WTC11 (cell line): ENCODE results near the gene HOMER1. TPM values are rescaled to one million over a fixed set of nuclear protein-coding genes. Genes with fewer than 3 reads are reported as not detected.
A peak's percentile ranks its signal among the peaks of the same experiment; 100 is the strongest.

ENCODE experiments used
- ATAC-seq: fragments of 200-7000 bp; cut with Tn5 transposase; 2 replicates; pipeline ENCODE4 v1.10.0; 2021; ENCODE audit warnings: mild to moderate bottlenecking, moderate library complexity
- CTCF ChIA-PET: fragments of 300-600 bp; sonication (Branson Sonifier 250); formaldehyde crosslinking; loops from one replicate; lab custom pipeline; 2021; ENCODE audit warnings: antibody characterized with exemption; lab: Charles Lee
- POLR2A ChIA-PET: fragments of 350-600 bp; sonication (Branson Sonifier 250); formaldehyde crosslinking; loops from one replicate; lab custom pipeline; 2021; ENCODE audit warnings: antibody characterized with exemption; lab: Charles Lee
- DNase-seq: peaks from one replicate; pipeline ENCODE4 v3.0.0; 2021; ENCODE audit warnings: low spot score
- H3K27ac Mint-ChIP-seq: 2 replicates; pipeline ENCODE4 v1.8.0; 2021; ENCODE audit warnings: mixed read lengths
- H3K27me3 Mint-ChIP-seq: 2 replicates; pipeline ENCODE4 v1.8.0; 2021; ENCODE audit warnings: low read depth, mild to moderate bottlenecking, moderate library complexity, mixed read lengths
- H3K36me3 Mint-ChIP-seq: 2 replicates; pipeline ENCODE4 v1.8.0; 2021; ENCODE audit warnings: mixed read lengths
- H3K4me1 Mint-ChIP-seq: 2 replicates; pipeline ENCODE4 v1.8.0; 2022; ENCODE audit warnings: mixed read lengths
- H3K4me3 Mint-ChIP-seq: 2 replicates; pipeline ENCODE4 v1.8.0; 2021; ENCODE audit warnings: mild to moderate bottlenecking, moderate library complexity, mixed read lengths
- H3K9me3 Mint-ChIP-seq: 2 replicates; pipeline ENCODE4 v1.8.0; 2021; ENCODE audit warnings: mixed read lengths
- ATF1 ChIP-seq: sonication (generic); formaldehyde crosslinking; IDR thresholded peaks from 2 replicates; pipeline ENCODE4 v1.8.1; 2023; ENCODE audit warnings: mild to moderate bottlenecking, moderate library complexity, missing genetic modification reagents
- ATF2 ChIP-seq: sonication (generic); formaldehyde crosslinking; IDR thresholded peaks from 2 replicates; pipeline ENCODE4 v1.8.1; 2022; ENCODE audit warnings: low read depth, missing genetic modification reagents, borderline replicate concordance
- CBFB ChIP-seq: sonication (generic); formaldehyde crosslinking; IDR thresholded peaks from 2 replicates; pipeline ENCODE4 v1.8.1; 2022; ENCODE audit warnings: mild to moderate bottlenecking, low read depth, missing genetic modification reagents
- GABPB1 ChIP-seq: sonication (generic); formaldehyde crosslinking; IDR thresholded peaks from 2 replicates; pipeline ENCODE4 v1.8.1; 2023; ENCODE audit warnings: mild to moderate bottlenecking, missing genetic modification reagents
- GRHL2 ChIP-seq: fragments of 250-450 bp; sonication (Bioruptor Pico); IDR thresholded peaks from 2 replicates; pipeline ENCODE4 v1.8.0; 2022; ENCODE audit warnings: mild to moderate bottlenecking, moderate library complexity; ENCODE audit not compliant: insufficient replicate concordance, severe bottlenecking
- HMGXB4 ChIP-seq: sonication (generic); formaldehyde crosslinking; IDR thresholded peaks from 2 replicates; pipeline ENCODE4 v1.8.1; 2023; ENCODE audit warnings: mild to moderate bottlenecking, moderate library complexity, missing genetic modification reagents
- MAX ChIP-seq: sonication (generic); formaldehyde crosslinking; IDR thresholded peaks from 2 replicates; pipeline ENCODE4 v1.8.0; 2022; ENCODE audit warnings: mild to moderate bottlenecking, missing genetic modification reagents
- MXD4 ChIP-seq: fragments of 250-450 bp; sonication (Bioruptor Pico); IDR thresholded peaks from 2 replicates; pipeline ENCODE4 v1.8.0; 2021; ENCODE audit warnings: mild to moderate bottlenecking, moderate library complexity, borderline replicate concordance
- MYBL2 ChIP-seq: sonication (generic); formaldehyde crosslinking; IDR thresholded peaks from 2 replicates; pipeline ENCODE4 v1.8.1; 2023; ENCODE audit warnings: mild to moderate bottlenecking, moderate library complexity, missing genetic modification reagents
- RELA ChIP-seq: sonication (generic); formaldehyde crosslinking; IDR thresholded peaks from 2 replicates; pipeline ENCODE4 v1.8.1; 2022; ENCODE audit warnings: missing genetic modification reagents, mild to moderate bottlenecking, borderline replicate concordance
- SMAD3 ChIP-seq: sonication (generic); formaldehyde crosslinking; IDR thresholded peaks from 2 replicates; pipeline ENCODE4 v1.8.0; 2022; ENCODE audit warnings: missing genetic modification reagents, mild to moderate bottlenecking, borderline replicate concordance
- SOX15 ChIP-seq: fragments of 250-450 bp; sonication (Bioruptor Pico); IDR thresholded peaks from 2 replicates; pipeline ENCODE4 v1.9.0; 2021; ENCODE audit warnings: mild to moderate bottlenecking
- STAT6 ChIP-seq: sonication (generic); formaldehyde crosslinking; conservative IDR thresholded peaks from 2 replicates; pipeline ENCODE4 v1.8.1; 2023; ENCODE audit warnings: mild to moderate bottlenecking, low read depth, missing genetic modification reagents, moderate library complexity
- TCF7 ChIP-seq: sonication (generic); formaldehyde crosslinking; IDR thresholded peaks from 2 replicates; pipeline ENCODE4 v1.8.0; 2022; ENCODE audit warnings: mild to moderate bottlenecking, low read depth, missing genetic modification reagents, moderate library complexity
- TEAD4 ChIP-seq: sonication (generic); formaldehyde crosslinking; IDR thresholded peaks from 2 replicates; pipeline ENCODE4 v1.8.0; 2022; ENCODE audit warnings: mild to moderate bottlenecking, missing genetic modification reagents
- USF1 ChIP-seq: sonication (generic); formaldehyde crosslinking; IDR thresholded peaks from 2 replicates; pipeline ENCODE4 v1.8.0; 2022; ENCODE audit warnings: mild to moderate bottlenecking, missing genetic modification reagents
- ZNF138 ChIP-seq: sonication (generic); formaldehyde crosslinking; conservative IDR thresholded peaks from 2 replicates; pipeline ENCODE4 v1.8.1; 2022; ENCODE audit warnings: mild to moderate bottlenecking, moderate library complexity, missing genetic modification reagents
- ZNF232 ChIP-seq: sonication (generic); formaldehyde crosslinking; IDR thresholded peaks from 2 replicates; pipeline ENCODE4 v1.8.0; 2022; ENCODE audit warnings: mild to moderate bottlenecking, missing genetic modification reagents
- ZNF317 ChIP-seq: sonication (generic); formaldehyde crosslinking; IDR thresholded peaks from 2 replicates; pipeline ENCODE4 v1.8.1; 2023; ENCODE audit warnings: low read depth, mild to moderate bottlenecking, moderate library complexity, missing genetic modification reagents, borderline replicate concordance
- ZNF396 ChIP-seq: fragments of 250-450 bp; sonication (Bioruptor Pico); IDR thresholded peaks from 2 replicates; pipeline ENCODE4 v1.8.0; 2021; ENCODE audit warnings: mild to moderate bottlenecking, moderate library complexity, borderline replicate concordance
- ZNF512 ChIP-seq: sonication (generic); formaldehyde crosslinking; IDR thresholded peaks from 2 replicates; pipeline ENCODE4 v1.8.1; 2022; ENCODE audit warnings: missing genetic modification reagents, borderline replicate concordance
- ZNF671 ChIP-seq: fragments of 250-450 bp; sonication (Bioruptor Pico); IDR thresholded peaks from 2 replicates; pipeline ENCODE4 v1.8.0; 2021; ENCODE audit warnings: mild to moderate bottlenecking
- total RNA-seq: library from RNA; stranded (reverse); gene quantifications from 3 replicates; pipeline ENCODE4 v1.2.3, GENCODE V29; 2021

HOMER1 gene
- total RNA-seq, 1 experiment from 2014 or later, result 37.6 TPM

GRCh38 chr5:79547429-79547822 is 33.5 kb upstream of the HOMER1 start (continued):
- TF ChIP-seq ZNF317 (no peak), STAT6 (CRISPR knock-in tag) (no peak), MAX (CRISPR knock-in tag) (no peak), MYBL2 (CRISPR knock-in tag) (no peak)
- TF ChIP-seq, all 79 proteins: peak for 0

- ChIA-PET CTCF (no interaction called here), POLR2A (no interaction called here)
- H3K4me1 Mint-ChIP-seq, result peaks cover 4% of the 10 kb centered on the region; the same call in 1 of the 2 replicates
- ATAC-seq (no peak), DNase-seq (no peak)
- H3K36me3 Mint-ChIP-seq, result no peaks in the 10 kb centered on the region
- no peak overlapping the region for H3K4me3 Mint-ChIP-seq
- no peaks in the 10 kb centered on the region for H3K27me3 Mint-ChIP-seq
- H3K9me3 Mint-ChIP-seq, result no peaks in the 10 kb centered on the region
- TF ChIP-seq GABPB1 (CRISPR knock-in tag), result peak; percentile 49
- no peak for TF ChIP-seq TCF7 (CRISPR knock-in tag)
- H3K27ac Mint-ChIP-seq, result no peak overlapping the region
Measured at GRCh38 chr5:79546782-79547428, 33.0 kb upstream of the HOMER1 start.

GRCh38 chr5:79544131-79544530 is 30.2 kb upstream of the HOMER1 start:
- ChIA-PET CTCF (interaction anchor here (1.0 kb wide), 1 partner anchor 286 kb away, joined by 4 read pairs; no protein-coding TSS in a partner anchor), POLR2A (no interaction called here)
- no peak for ATAC-seq
- DNase-seq, result no peak
- no peak overlapping the region for H3K4me3 Mint-ChIP-seq
- H3K9me3 Mint-ChIP-seq, result no peaks in the 10 kb centered on the region
- TF ChIP-seq ZNF396 (CRISPR knock-in tag), result no peak
- H3K27me3 Mint-ChIP-seq, result no peaks in the 10 kb centered on the region
- no peaks in the 10 kb centered on the region for H3K36me3 Mint-ChIP-seq
- peaks cover 4% of the 10 kb centered on the region; the same call in 1 of the 2 replicates for H3K4me1 Mint-ChIP-seq
- H3K27ac Mint-ChIP-seq, result no peak overlapping the region

GRCh38 chr5:79540939-79541338 is 27.0 kb upstream of the HOMER1 start:
- H3K9me3 Mint-ChIP-seq, result no peaks in the 10 kb centered on the region
- POLR2A ChIA-PET, result interaction anchor here (1.5 kb wide), 1 partner anchor 26 kb away, joined by 3 read pairs; the partner anchor contains the start of gene HOMER1
- TF ChIP-seq ZNF138 (CRISPR knock-in tag) (no peak), TEAD4 (CRISPR knock-in tag) (no peak), ATF1 (no peak), CBFB (CRISPR knock-in tag) (no peak), ATF2 (CRISPR knock-in tag) (no peak), ZNF671 (CRISPR knock-in tag) (no peak), USF1 (CRISPR knock-in tag) (no peak), SOX15 (no peak), ZNF512 (no peak), MXD4 (no peak), GABPB1 (CRISPR knock-in tag) (no peak), ZNF232 (CRISPR knock-in tag) (no peak), SMAD3 (no peak), ZNF317 (no peak), RELA (no peak), HMGXB4 (CRISPR knock-in tag) (no peak), GRHL2 (no peak)

More at GRCh38 chr5:79540939-79541338, 27.0 kb upstream of the HOMER1 start:
- H3K36me3 Mint-ChIP-seq, result no peaks in the 10 kb centered on the region
- DNase-seq, result no peak
- no peak overlapping the region for H3K4me3 Mint-ChIP-seq
- ATAC-seq, result no peak
- H3K27me3 Mint-ChIP-seq, result no peaks in the 10 kb centered on the region
- H3K27ac Mint-ChIP-seq, result no peak overlapping the region
- no peaks in the 10 kb centered on the region for H3K4me1 Mint-ChIP-seq
- CTCF ChIA-PET, result no interaction called here
